GM18951 (cell line): Measurements from ENCODE around the gene TCN2.
"Not testable (repeated sequence)": the region's sequence is repeated elsewhere in the genome, so short reads cannot be mapped to it uniquely, and the experiment has no call there.

ENCODE experiments used
- POLR2A ChIP-seq: IDR thresholded peaks from 4 replicates; pipeline ENCODE4 v1.6.1; 2011; ENCODE audit warnings: mild to moderate bottlenecking; ENCODE audit not compliant: insufficient read length, insufficient read depth; ENCODE audit errors: extremely low read depth
- in situ Hi-C: fragments of 300-500 bp; cut with MboI; formaldehyde crosslinking; loops from one replicate; pipeline ENCODE4 v1.12.0; 2022; ENCODE audit warnings: low sequenced_read_pairs, mixed read lengths, inconsistent platforms; ENCODE audit not compliant: unreplicated experiment

The TCN2 gene

GRCh38 chr22:30607939-30608338, 965 bp downstream of the TCN2 start:
- no peak for TF ChIP-seq POLR2A
- in situ Hi-C loops = no loop called here

DNA sequence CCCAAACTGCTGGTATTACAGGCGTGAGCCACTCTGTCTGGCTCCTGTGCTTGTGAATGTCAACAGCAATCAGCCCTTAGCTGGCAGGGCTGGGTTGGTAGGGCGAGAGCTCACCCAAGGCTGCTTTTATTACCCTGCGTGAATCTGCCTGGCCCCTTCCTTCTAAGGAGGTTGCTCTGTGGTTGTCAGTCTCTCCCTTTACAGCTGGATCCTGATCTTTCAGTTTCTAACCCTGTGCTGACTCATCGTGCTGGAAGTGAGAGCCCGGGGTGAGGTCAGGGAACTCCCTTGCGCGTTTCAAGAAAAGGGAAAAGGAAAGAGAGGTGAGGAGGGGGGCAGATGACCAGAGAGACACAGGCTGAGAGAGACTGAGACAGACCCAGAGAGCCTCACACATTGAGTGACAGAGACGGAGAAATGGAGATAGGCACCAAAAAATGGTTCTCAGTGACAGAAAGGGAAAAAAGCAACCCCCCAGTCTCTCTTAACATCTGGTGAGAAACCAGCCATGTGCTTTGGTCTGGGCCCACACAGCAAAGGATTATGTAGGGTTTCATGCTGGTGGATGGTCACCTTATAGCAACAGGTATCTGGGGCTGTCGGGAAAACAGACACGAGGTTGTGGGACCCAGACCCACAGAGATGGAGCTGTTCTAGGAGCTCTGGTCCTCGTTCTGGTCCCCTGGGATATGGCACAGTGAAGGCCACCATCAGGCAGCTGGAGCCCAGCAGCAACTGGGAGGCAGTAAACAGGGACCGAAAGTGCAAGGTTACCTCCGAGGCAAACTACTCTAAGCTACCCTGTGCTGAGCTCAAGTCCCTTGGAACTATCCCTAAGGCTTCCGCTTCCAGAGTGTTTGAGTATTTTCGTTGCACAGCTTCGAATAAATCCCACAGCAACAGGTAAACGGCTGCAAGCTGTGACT, 2.5 kb downstream of the TCN2 start:
- TF ChIP-seq POLR2A = no peak
- in situ Hi-C loops = no loop called here

DNA sequence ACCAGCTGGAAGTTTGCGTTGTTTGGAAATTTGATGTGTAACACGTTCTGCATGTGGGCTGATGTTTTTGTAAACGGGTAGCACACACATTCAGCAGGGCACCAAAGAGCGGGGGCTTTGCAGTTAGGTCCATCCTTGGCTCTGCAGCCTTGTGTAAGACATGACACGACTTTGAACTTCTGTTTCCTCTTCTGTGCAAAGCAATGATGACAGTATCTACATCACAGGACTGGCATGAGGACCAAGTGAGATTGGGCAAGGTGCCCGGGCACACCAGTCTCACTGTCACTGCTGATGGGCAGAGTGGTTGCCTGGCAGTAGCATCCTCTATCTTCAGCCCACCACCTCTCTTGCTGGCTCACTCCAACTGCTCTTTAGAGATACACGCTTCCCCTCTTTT, 3.3 kb downstream of the TCN2 start:
- no peak for TF ChIP-seq POLR2A
- in situ Hi-C loops = no loop called here

GRCh38 chr22:30611197-30611596, 4.2 kb downstream of the TCN2 start:
- no peak for TF ChIP-seq POLR2A
- in situ Hi-C loops = no loop called here

DNA sequence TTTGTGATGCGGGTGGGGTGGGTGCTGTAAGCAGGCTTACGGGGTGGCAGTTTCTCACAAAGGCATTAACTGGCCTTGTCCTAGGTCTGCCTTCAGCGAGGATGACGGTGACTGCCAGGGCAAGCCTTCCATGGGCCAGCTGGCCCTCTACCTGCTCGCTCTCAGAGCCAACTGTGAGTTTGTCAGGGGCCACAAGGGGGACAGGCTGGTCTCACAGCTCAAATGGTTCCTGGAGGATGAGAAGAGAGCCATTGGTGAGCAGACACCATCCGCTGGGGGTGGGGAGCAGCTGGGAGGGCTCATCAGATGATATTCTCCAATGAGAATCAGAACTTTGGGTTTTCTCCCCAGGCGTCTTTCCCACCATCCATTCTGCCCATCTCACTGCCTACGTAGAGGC, 5.8 kb downstream of the TCN2 start:
- in situ Hi-C loops = no loop called here
- TF ChIP-seq POLR2A = no peak

DNA sequence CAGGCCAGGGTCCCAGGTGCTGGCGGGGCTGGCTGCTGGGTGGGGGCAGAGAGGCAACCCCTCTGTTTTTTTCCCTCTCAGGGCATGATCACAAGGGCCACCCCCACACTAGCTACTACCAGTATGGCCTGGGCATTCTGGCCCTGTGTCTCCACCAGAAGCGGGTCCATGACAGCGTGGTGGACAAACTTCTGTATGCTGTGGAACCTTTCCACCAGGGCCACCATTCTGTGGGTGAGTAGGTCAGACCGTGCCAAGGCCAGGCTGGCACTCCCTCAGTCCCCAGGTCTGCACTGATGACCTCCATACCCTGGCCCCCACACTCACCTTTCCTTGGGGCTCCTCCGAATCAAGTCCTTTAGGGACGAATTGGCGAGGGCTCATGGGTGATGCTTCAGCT, 7.3 kb downstream of the TCN2 start:
- no peak for TF ChIP-seq POLR2A
- in situ Hi-C loops = no loop called here

GRCh38 chr22:30614879-30615278, 7.9 kb downstream of the TCN2 start:
- TF ChIP-seq POLR2A = no peak
- in situ Hi-C loops = no loop called here

GRCh38 chr22:30615543-30615954, 8.6 kb downstream of the TCN2 start:
- no peak for TF ChIP-seq POLR2A
- in situ Hi-C loops = no loop called here

- in situ Hi-C loops = no loop called here
- no peak for TF ChIP-seq POLR2A
Measured at GRCh38 chr22:30617819-30618218, 10.8 kb downstream of the TCN2 start.

DNA sequence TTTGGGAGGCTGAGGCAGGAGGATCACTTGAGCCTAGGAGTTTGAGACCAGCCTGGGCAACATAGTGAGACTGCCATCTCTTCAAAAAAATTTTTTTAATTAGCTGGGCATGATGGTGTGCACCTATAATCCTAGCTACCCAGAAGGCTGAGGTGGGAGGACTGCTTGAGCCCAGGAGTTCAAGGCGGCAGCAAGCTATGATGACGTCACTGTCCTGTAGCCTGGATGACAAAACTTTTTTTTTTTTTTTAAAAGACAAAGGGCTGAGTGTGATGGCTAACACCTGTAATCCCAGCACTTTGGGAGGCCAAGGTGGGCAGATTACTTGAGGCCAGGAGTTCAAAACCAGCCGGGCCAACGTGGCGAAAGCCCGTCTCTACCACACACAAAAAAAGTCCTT, 12.9 kb downstream of the TCN2 start:
- in situ Hi-C loops = not testable (repeated sequence)

GRCh38 chr22:30626413-30626812, 19.4 kb downstream of the TCN2 start:
- no peak for TF ChIP-seq POLR2A
- in situ Hi-C loops = no loop called here

- TF ChIP-seq POLR2A = no peak
- in situ Hi-C loops = no loop called here
Measured at GRCh38 chr22:30627471-30627870, 20.5 kb downstream of the TCN2 start.

- in situ Hi-C loops = no loop called here
- no peak for TF ChIP-seq POLR2A
Measured at GRCh38 chr22:30628491-30628890, 21.5 kb downstream of the TCN2 start.

DNA sequence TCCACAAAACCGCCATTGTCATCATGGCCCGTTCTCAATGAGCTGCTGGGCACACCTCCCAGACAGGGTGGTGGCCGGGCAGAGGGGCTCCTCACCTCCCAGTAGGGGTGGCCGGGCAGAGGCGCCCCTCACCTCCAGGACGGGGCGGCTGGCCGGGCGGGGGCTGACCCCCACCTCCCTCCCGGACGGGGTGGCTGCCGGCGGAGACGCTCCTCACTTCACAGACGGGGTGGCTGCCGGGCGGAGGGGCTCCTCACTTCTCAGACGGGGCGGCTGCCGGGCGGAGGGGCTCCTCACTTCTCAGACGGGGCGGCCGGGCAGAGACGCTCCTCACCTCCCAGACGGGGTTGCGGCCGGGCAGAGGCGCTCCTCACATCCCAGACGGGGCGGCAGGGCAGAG, 24.5 kb downstream of the TCN2 start:
- in situ Hi-C loops = loop anchor here (10.0 kb wide), 1 partner anchor 123 kb away; no protein-coding TSS in a partner anchor
